DMS53 treated with DMSO at 0.1 percent for 48 hours (cell line): Measurements from ENCODE around the gene MANEAL.

Experiments used
- DNase-seq: peaks from one replicate; lab custom pipeline; 2025; ENCODE audit not compliant: unreplicated experiment; lab: John Stamatoyannopoulos, UW

The MANEAL gene

DNA sequence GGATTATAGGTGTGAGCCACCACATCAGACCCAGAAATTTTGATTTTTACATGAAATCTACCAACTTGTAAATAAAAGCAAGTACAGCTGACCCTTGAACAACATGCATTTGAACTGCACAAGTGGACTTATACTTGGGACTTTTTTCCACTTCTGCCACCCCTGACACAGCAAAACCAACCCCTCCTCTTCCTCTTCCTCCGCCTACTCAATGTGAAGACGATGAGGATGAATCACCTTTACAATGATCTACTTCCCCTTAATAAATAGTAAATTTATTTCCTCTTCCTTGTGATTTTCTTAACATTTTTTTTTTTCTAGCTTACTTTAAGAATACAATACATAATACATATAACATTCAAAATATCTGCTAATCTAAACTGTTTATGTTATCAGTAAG, 31.9 kb downstream of the MANEAL start:
- DNase-seq = no peak

DNA sequence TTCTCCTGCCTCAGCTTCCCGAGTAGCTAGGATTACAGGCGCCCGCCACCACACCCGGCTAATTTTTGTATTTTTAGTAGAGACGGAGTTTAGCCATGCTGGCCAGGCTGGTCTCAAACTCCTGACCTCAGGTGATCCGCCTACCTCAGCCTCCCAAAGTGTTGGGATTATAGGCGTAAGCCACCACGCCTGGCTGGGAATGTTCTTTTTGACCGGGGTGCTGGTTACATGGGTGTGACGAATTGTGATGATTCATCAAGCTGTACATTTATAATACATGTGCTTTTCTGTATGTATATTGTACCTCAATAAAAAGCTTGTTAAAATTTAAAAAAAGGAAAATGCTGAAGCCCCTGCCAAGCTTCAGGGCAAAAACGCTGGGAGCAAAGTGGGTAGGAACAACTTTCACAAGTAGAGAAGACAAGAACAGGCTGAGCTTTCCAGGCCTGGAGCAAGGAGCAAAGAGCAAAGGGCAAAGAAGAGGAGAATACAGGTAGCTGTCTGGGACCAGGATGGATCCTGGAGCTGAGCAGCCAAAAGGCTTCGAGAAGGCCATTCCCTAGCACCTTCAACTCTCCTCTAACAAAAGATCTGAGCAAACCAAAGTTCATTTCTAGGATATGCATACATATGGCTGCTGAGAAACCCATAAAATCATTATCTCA, 34.9 kb downstream of the MANEAL start:
- no peak for DNase-seq

DNA sequence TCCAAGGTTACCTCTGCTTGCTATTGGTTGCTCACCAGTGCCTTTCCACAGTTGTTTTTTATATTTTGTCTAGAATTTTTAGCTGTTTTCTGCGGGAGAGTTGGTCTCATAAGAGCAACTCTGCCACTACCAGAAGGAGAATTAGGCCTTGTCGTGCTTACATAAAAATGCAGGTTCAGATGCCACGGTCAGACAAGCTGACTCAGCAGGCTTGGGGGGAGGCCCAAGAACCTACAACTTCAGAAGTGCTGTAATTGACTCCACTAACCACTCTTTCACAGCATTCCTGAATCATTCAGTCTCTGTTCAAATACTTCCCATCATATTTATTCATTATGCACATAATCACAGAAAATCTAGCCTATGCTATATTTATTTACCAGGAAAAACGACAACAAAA, 37.5 kb downstream of the MANEAL start:
- no peak for DNase-seq

DNA sequence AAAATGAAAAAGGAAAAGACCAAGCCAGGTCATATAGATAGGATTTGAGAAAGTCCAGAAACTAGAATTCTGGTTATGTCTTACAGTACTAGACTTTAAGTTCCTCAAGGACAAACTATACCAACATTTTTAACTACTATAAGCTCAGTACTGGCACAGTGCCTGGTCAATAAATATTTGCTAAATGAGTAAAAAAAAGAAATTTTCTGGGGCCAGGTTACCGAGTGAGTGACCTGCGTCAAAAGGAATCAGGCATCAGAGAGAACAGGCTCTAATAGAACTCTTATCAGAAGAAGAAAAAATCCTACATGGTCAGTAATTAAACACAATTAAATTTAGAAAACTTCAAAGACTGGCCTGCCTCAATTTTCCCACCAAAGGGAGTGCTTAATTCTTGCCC, 38.2 kb downstream of the MANEAL start:
- no peak for DNase-seq

DNA sequence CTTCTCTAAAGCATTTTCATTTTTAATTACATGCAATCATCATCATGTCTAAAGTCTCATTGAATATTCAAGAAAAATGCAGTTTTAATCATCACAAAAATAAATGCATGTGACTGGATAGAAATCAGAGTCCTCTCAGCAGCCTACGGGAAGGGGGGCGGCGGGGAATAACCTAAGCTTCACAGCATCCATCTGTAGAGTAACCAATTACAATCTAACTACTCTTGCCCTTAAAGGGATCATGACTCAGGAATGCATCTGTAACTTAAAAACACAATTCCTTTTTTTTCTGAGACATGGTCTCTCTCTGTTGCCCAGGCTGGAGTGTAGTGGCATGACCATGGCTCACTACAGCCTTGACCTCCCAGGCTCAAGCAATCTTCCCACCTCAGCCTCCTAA, 43.1 kb downstream of the MANEAL start:
- DNase-seq = no peak

DNA sequence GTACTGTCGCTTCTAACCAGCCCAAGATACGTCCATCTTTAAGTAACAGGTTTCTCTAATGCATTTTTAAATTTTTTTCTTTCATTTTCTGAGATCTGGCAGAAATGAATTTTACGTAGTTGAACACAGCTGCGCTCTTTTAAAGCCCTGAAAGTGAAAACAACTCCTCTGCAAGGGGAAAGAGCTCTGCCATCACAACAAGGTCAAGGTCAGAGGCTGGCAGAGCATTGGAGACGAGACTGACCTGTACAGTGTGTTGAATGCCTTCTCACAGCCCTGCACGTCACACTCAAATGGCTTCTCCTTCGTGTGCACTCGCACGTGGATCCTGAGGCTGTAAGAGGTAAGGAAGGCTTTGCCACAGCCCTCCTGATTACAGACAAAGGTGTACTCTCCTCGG, 46.0 kb downstream of the MANEAL start:
- no peak for DNase-seq

DNA sequence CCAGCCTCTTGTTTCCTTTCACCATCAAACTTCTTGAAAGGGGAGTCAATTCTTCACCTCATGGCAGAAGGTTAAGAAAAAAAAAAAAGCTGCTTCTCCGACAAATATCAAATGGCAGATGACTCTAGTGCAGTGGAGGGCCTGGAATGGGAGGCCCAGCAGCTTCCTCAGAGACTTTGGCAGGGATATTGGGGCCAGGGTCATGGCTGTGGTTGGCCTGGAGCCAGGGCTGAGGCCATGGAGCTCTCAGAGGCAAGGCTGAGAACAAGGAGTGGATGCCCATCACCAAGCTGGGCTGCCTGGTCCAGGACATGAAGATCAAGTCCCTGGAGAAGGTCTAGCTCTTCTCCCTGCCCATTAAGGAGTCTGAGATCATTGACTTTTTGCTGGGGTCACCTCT, 47.1 kb downstream of the MANEAL start:
- DNase-seq = no peak

DNA sequence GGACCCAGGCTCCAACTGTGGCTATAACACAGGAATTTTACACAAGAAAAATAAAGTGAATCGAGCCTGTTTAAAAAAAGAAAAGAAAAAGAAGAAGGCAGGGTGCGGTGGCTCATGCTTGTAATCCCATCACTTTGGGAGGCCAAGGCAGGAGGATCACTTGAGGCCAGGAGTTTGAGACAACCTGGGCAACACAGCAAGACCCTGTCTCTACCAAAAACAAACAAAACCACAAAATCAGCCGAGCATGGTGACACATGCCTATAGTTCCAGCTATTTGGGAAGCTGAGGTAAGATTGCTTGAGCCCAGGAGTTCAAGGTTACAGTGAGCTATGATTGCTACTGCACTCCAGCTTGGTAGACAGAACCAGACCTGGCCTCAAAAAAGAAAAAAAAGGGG, 48.0 kb downstream of the MANEAL start:
- DNase-seq = no peak

DNA sequence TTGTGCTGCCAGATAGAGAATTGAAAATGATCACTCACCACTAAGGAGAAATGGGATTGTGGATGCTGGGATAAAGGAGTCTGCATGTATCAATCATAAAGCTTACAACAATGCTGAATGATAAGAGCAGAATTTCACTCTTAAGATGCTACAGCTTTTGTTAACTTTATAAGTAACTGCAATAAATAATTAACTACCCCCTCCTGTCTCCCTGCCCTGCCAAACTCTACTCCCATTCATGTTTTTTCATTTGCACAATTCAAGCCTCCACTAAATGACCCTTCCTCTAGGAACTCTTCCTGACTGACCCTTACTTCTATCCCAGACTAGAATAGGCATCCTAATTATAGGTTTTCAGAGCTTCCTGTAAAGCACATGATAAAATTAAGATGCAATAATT, 50.9 kb downstream of the MANEAL start:
- DNase-seq = no peak

DNA sequence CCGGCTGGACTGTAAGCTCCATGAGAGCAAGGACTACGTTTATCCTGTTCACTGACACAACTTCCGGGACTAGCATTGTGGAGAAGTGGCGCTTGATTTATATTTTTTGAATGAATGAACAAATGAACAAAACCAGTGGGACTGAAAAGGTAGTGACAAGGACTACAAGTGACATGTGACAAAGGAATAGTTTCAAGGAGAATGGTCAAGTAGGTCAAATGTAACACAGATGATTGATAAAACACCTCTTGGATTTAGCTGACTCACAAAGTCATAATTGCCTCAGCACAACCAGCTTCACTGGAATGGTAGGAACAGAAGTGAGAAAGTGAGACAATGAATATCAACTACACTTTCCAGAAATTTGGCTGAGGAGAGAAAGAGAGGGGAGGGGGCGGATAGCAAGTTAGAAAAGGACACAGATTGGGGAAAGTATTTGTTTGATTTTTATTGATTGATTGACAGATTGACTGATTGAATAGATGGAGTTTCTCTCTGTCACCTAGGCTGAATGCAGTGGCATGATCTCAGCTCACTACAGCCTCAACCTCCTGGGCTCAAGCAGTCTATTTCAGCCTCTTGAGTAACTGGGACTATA, 51.5 kb downstream of the MANEAL start:
- DNase-seq = no peak

DNA sequence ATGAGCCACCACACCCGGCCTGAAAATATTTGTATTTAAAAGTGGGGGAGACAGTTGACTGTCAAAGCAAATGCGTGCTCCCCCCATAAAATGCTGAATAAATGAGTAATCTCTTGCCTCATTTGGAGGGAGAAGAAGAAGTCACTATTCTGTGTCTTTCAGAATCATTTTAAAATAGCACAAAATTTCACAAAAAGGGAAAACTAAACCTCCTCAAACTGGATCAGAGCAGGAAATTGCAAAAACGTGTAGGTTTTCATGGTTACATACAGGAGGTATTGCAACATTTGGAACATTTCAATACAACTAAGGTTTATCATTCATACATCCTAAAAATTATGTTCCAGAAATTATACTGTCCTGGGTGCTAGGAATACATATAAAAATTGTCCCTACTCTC, 52.1 kb downstream of the MANEAL start:
- no peak for DNase-seq

DNA sequence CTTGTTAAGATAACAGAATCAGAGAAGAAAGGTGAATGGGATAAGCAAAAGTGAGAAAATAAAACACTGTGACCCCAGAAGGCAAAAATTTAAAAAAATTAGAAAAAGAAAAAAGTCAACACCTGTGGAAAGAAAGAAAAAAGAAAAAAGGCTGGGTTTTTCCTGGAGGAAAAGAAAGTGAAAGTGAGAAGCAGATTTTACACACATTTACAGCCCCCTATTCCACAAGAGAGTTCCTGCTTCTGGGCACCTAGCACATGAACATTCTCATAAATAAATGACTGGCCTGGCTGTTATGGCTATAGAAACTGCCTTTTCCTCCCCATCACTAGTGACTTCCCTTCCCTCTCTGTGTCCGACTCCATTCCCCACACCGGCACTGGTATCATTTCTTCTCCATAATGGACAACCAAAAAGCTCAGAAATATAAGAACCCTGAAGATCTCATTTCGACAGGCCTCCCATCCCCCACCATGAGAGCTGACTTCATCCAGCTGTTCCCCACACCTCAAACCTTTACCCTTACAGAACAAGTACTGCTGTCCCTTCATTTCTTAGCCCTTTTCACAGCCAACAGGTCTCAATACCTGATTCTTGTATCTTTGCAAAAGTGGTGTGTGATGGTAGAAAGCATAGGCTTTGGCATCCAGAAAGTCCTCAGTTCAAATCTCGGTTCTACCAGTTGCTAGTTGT, 53.1 kb downstream of the MANEAL start:
- DNase-seq = no peak

DNA sequence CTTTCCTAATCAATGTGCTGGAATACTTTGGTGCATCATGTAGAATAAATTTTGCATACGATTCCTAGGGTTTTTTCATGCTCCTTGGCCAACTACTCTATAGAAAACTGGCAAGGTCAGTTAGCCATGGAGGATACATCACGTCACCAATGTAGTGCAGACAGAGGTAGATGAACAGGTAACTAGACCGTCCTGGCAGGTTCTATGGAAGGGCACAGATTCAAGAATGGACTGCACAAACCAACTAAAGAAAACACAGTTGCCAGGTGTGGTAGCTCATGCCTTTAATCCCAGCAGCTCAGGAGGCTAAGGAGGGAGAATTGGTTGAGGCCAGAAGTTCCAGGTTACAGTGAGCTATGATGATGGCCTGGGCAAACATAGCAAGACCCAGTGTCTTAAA, 55.8 kb downstream of the MANEAL start:
- no peak for DNase-seq

DNA sequence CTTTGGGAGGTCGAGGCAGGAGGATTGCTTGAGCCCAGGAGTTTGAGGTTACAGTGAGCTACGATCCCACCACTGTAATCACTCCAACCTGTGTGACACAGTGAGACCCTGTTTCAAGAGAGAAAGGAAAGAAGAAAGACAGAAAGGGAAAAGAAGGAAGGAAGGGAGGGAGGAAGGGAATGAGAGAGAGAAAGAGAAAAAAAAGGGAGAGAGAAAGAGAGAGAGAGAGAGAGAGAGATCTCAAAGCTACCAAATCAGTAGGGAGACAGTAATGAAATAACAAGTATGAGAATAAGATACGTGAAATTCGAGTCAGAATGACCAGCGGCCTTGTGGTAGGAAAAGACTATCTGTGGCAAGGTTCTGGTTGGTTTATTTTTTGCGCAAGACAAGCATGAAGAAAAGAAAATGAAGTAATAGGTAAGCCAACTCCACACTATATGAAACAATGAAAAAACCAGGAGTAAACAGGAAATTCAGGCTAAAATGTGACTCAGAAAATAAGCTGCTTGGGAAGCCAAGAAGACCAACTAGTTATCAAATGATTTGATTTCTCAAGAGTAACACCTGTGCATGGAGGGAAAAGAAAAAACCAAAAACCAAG, 56.8 kb downstream of the MANEAL start:
- DNase-seq = no peak
